ENCODE results near the gene FAM174B. TPM values are rescaled to one million over a fixed set of nuclear protein-coding genes. Genes with fewer than 3 reads are reported as not detected.

FAM174B gene
- total RNA-seq, 1 donor from 2014 or later = 4.9 TPM

GRCh38 chr15:92687195-92687602 is 31.6 kb upstream of the FAM174B start:
- Histone ChIP-seq H3K36me3 (no peaks in the 10 kb centered on the region), H3K4me3 (no peak overlapping the region), H3K9me3 (no peaks in the 10 kb centered on the region), H3K27me3 (no peaks in the 10 kb centered on the region), H3K27ac (no peak overlapping the region), H3K4me1 (peaks cover 6% of the 10 kb centered on the region)
- TF ChIP-seq POLR2AphosphoS5 (IDR thresholded peaks at IDR 0.05; ENCODE audit: insufficient read depth in 1 of 2, low read depth in 1 of 2) = no peak
- no peak for TF ChIP-seq CTCF (IDR thresholded peaks at IDR 0.05)
- no peak for TF ChIP-seq POLR2A (IDR thresholded peaks at IDR 0.05)
- DNase-seq (ENCODE audit: extremely low spot score in 2 of 2) = no peak
- intact Hi-C loops (cut with DNase I) = loop anchor here (10.0 kb wide), 1 partner anchor 162 kb away; no protein-coding TSS in a partner anchor

GRCh38 chr15:92683511-92683834 is 27.9 kb upstream of the FAM174B start:
- peak in 1 of 2 donors; percentile 86 for DNase-seq (ENCODE audit: extremely low spot score in 2 of 2)
- Histone ChIP-seq H3K9me3 (no peaks in the 10 kb centered on the region), H3K4me1 (peaks cover 15% of the 10 kb centered on the region), H3K36me3 (no peaks in the 10 kb centered on the region), H3K4me3 (no peak overlapping the region), H3K27me3 (no peaks in the 10 kb centered on the region), H3K27ac (peak overlapping the region; percentile 40)
- intact Hi-C loops (cut with DNase I) = loop anchor here (2.0 to 10.0 kb wide), 2 partner anchors 71 to 159 kb away; no protein-coding TSS in a partner anchor
- TF ChIP-seq CTCF (IDR thresholded peaks at IDR 0.05) = peak in 1 of 3 experiments; percentile 46
- no peak for TF ChIP-seq POLR2AphosphoS5 (IDR thresholded peaks at IDR 0.05; ENCODE audit: insufficient read depth in 1 of 2, low read depth in 1 of 2)
- TF ChIP-seq POLR2A (IDR thresholded peaks at IDR 0.05) = no peak

GRCh38 chr15:92682741-92683510 is 27.4 kb upstream of the FAM174B start:
- TF ChIP-seq POLR2AphosphoS5 (IDR thresholded peaks at IDR 0.05; ENCODE audit: insufficient read depth in 1 of 2, low read depth in 1 of 2) = no peak
- TF ChIP-seq CTCF (IDR thresholded peaks at IDR 0.05) = no peak
- no peak for TF ChIP-seq POLR2A (IDR thresholded peaks at IDR 0.05)
- intact Hi-C loops (cut with DNase I) = loop anchor here (2.0 to 10.0 kb wide), 2 partner anchors 70 to 158 kb away; no protein-coding TSS in a partner anchor
- no peaks in the 10 kb centered on the region for H3K9me3 ChIP-seq
- H3K4me3 ChIP-seq = no peak overlapping the region
- H3K27ac ChIP-seq = peak overlapping the region; percentile 68
- H3K27me3 ChIP-seq = no peaks in the 10 kb centered on the region
- peak in 1 of 2 donors; percentile 89 for DNase-seq (ENCODE audit: extremely low spot score in 2 of 2)
- peaks cover 15% of the 10 kb centered on the region for H3K4me1 ChIP-seq
- H3K36me3 ChIP-seq = no peaks in the 10 kb centered on the region

GRCh38 chr15:92681141-92681631 is 25.6 kb upstream of the FAM174B start:
- peak overlapping the region; percentile 68 for H3K27ac ChIP-seq
- intact Hi-C loops (cut with DNase I) = loop anchor here (10.0 kb wide), 1 partner anchor 156 kb away; no protein-coding TSS in a partner anchor
- TF ChIP-seq CTCF (IDR thresholded peaks at IDR 0.05) = no peak
- TF ChIP-seq POLR2A (IDR thresholded peaks at IDR 0.05) = no peak
- peak; percentile 48 to 81 for TF ChIP-seq POLR2AphosphoS5 (IDR thresholded peaks at IDR 0.05; ENCODE audit: insufficient read depth in 1 of 2, low read depth in 1 of 2)

GRCh38 chr15:92677999-92678398 is 22.4 kb upstream of the FAM174B start:
- Histone ChIP-seq H3K27ac (no peak overlapping the region), H3K4me3 (no peak overlapping the region), H3K36me3 (no peaks in the 10 kb centered on the region), H3K9me3 (no peaks in the 10 kb centered on the region), H3K4me1 (peaks cover 9% of the 10 kb centered on the region), H3K27me3 (no peaks in the 10 kb centered on the region)
- no peak for DNase-seq (ENCODE audit: extremely low spot score in 2 of 2)
- intact Hi-C loops (cut with DNase I) = no loop called here
- TF ChIP-seq POLR2A (IDR thresholded peaks at IDR 0.05) (no peak), CTCF (IDR thresholded peaks at IDR 0.05) (no peak), POLR2AphosphoS5 (IDR thresholded peaks at IDR 0.05; ENCODE audit: insufficient read depth in 1 of 2, low read depth in 1 of 2) (no peak)

More at GRCh38 chr15:92681141-92681631, 25.6 kb upstream of the FAM174B start:
- H3K36me3 ChIP-seq = no peaks in the 10 kb centered on the region
- H3K4me1 ChIP-seq = peaks cover 15% of the 10 kb centered on the region
- H3K9me3 ChIP-seq = no peaks in the 10 kb centered on the region
- no peaks in the 10 kb centered on the region for H3K27me3 ChIP-seq
- peak in 1 of 2 donors; percentile 82 for DNase-seq (ENCODE audit: extremely low spot score in 2 of 2)
- H3K4me3 ChIP-seq = no peak overlapping the region
